Heart left ventricle (tissue), 13 donors: ENCODE measurements around the gene SIX5.

Experiments used
- CTCF ChIP-seq, 12 donors: fragments of 200-600 bp; sonication (generic) in 4 of 12; IDR thresholded peaks; one replicate each; pipeline versions ENCODE4 v1.5.0 to v1.8.0; 2018 to 2022; ENCODE audit warnings: antibody characterized with exemption in 12 of 12, mild to moderate bottlenecking in 5 of 12
- POLR2A ChIP-seq, 2 donors: fragments of 450-650 bp; IDR thresholded peaks; one replicate each; pipeline ENCODE4 v1.6.1; 2017; ENCODE audit warnings: antibody characterized with exemption in 2 of 2, mild to moderate bottlenecking in 2 of 2, moderate library complexity in 2 of 2
- donor health status: ischemic (EF 13 %, LVEDD 7.1; RV severe dilation, severe dysfunction).
- donor health status: DM: no; HTN: yes; CAD: no.
- donor health status: DM: no; HTN: no; CAD: no.
- donor health status: ischemic (EF 25% LVEDD 6.9; RV normal size, moderate dysfunction).
- donor health status: ischemic (EF 25% LVEDD 5.7; RV mildly dilated, moderate dysfunction).
- donor health status: ischemic (EF 35%, LVEDD 5.7; RV mildly dilated, moderate dysfunction).
- donor health status: nonischemic (EF 11% LVEDD 7.7; RV severe dilation, severe dysfunction).
- donor health status: DM: yes; HTN: yes; CAD: no.
- donor health status: PGD.
- donor health status: ischemic (EF 29% LVEDD 5.4; RV normal size, mild dysfunction).
- donor health status: nonischemic (EF 23%, LVEDD 6.1; RV moderate dilation, normal function).

GRCh38 chr19:45716359-45717130 lies 52.5 kb downstream of the SIX5 start:
- TF ChIP-seq CTCF (IDR thresholded peaks at IDR 0.05) (no peak), POLR2A (IDR thresholded peaks at IDR 0.05) (no peak)
